ENCODE data around the gene ETV7. TPM values are rescaled to one million over a fixed set of nuclear protein-coding genes. Genes with fewer than 3 reads are reported as not detected.

ETV7 gene
- total RNA-seq, 1 experiment from 2014 or later = 0.58 TPM

- DNase-seq (ENCODE audit: low spot score) = no peak
- TF ChIP-seq EZH2 (IDR thresholded peaks at IDR 0.05; ENCODE audit: borderline replicate concordance, low read depth, low read length, poor library complexity, severe bottlenecking) (no peak), CTCF (conservative IDR thresholded peaks at IDR 0.05; ENCODE audit: low read depth, low read length) (no peak)
- no TSS peak for BruUV-seq (replicated peaks)
- no peak overlapping the region for H3K27ac ChIP-seq (ENCODE audit: low read depth, low read length, poor library complexity, severe bottlenecking)
- no peaks in the 10 kb centered on the region for H3K27me3 ChIP-seq (replicated peaks; ENCODE audit: insufficient read depth, low read depth, low read length, poor library complexity)
- peaks cover 16% of the 10 kb centered on the region for H3K9me3 ChIP-seq (ENCODE audit: low read depth, low read length, poor library complexity, severe bottlenecking)
- ChIA-PET POLR2A (ENCODE audit: low non-redundant PET) (no interaction called here), CTCF (no interaction called here)
- H3K4me3 ChIP-seq (ENCODE audit: low read depth, low read length, poor library complexity, severe bottlenecking) = no peak overlapping the region
- intact Hi-C loops (cut with micrococcal nuclease; ENCODE audit: unreplicated experiment) = no loop called here
- no peaks in the 10 kb centered on the region for H3K36me3 ChIP-seq (ENCODE audit: insufficient read depth, low read length, poor library complexity, severe bottlenecking)
- H3K4me1 ChIP-seq (ENCODE audit: insufficient read depth, low read length, poor library complexity, severe bottlenecking) = no peaks in the 10 kb centered on the region
These were observed 37.4 kb downstream of the ETV7 start for GRCh38 chr6:36350082-36350481.

DNA sequence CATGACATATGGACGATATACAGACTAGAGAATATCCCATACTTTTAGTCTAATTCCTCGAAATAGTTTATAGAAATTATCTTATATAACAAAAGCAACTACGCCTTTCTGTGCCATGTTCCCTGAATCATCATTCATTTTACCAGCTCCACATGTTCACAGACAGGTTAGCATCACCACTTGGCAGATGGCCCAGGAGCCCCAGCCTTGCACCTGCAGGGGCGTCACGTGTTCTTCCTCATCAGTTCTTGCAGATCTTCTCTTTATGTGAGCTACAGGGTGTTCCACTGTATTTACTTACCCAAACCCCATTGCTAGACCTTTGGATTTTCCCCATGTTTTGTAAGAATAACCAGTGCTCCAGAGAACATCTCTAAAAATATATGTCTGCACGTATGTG, 38.2 kb downstream of the ETV7 start:
- CTCF ChIA-PET = no interaction called here
- DNase-seq (ENCODE audit: low spot score) = no peak
- Histone ChIP-seq H3K9me3 (ENCODE audit: low read depth, low read length, poor library complexity, severe bottlenecking) (peaks cover 11% of the 10 kb centered on the region), H3K4me3 (ENCODE audit: low read depth, low read length, poor library complexity, severe bottlenecking) (no peak overlapping the region), H3K27me3 (replicated peaks; ENCODE audit: insufficient read depth, low read depth, low read length, poor library complexity) (no peaks in the 10 kb centered on the region), H3K27ac (ENCODE audit: low read depth, low read length, poor library complexity, severe bottlenecking) (no peak overlapping the region), H3K36me3 (ENCODE audit: insufficient read depth, low read length, poor library complexity, severe bottlenecking) (no peaks in the 10 kb centered on the region), H3K4me1 (ENCODE audit: insufficient read depth, low read length, poor library complexity, severe bottlenecking) (no peaks in the 10 kb centered on the region)
- no TSS peak for BruUV-seq (replicated peaks)
- POLR2A ChIA-PET (ENCODE audit: low non-redundant PET) = no interaction called here
- no peak for TF ChIP-seq CTCF (conservative IDR thresholded peaks at IDR 0.05; ENCODE audit: low read depth, low read length)
- intact Hi-C loops (cut with micrococcal nuclease; ENCODE audit: unreplicated experiment) = no loop called here

DNA sequence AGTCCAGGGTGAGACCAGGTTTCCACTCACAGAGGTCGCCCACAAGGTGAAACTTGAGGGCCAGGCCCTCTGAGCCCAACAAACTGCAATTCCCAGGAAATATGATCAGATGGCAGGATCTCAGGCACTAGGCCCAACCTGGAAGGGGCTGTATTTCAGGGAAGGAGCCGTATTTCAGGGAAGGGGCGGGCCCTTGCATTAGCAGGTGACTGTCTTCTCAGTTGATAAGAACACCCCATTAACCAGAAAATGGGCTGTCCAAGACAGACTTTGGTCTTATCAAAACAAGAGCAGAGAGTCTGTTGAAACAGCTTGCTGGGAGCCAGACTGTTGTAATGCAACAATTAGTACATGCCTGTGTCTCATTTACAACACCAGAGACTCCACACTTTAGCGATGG, 39.8 kb downstream of the ETV7 start:
- no TSS peak for BruUV-seq (replicated peaks)
- TF ChIP-seq CTCF (conservative IDR thresholded peaks at IDR 0.05; ENCODE audit: low read depth, low read length) (no peak), EZH2 (IDR thresholded peaks at IDR 0.05; ENCODE audit: borderline replicate concordance, low read depth, low read length, poor library complexity, severe bottlenecking) (no peak)
- H3K27ac ChIP-seq (ENCODE audit: low read depth, low read length, poor library complexity, severe bottlenecking) = no peak overlapping the region
- intact Hi-C loops (cut with micrococcal nuclease; ENCODE audit: unreplicated experiment) = no loop called here
- H3K4me1 ChIP-seq (ENCODE audit: insufficient read depth, low read length, poor library complexity, severe bottlenecking) = no peaks in the 10 kb centered on the region
- no peak overlapping the region for H3K4me3 ChIP-seq (ENCODE audit: low read depth, low read length, poor library complexity, severe bottlenecking)
- no peaks in the 10 kb centered on the region for H3K36me3 ChIP-seq (ENCODE audit: insufficient read depth, low read length, poor library complexity, severe bottlenecking)
- peaks cover 3% of the 10 kb centered on the region for H3K9me3 ChIP-seq (ENCODE audit: low read depth, low read length, poor library complexity, severe bottlenecking)
- DNase-seq (ENCODE audit: low spot score) = no peak
- no peaks in the 10 kb centered on the region for H3K27me3 ChIP-seq (replicated peaks; ENCODE audit: insufficient read depth, low read depth, low read length, poor library complexity)
- ChIA-PET POLR2A (ENCODE audit: low non-redundant PET) (no interaction called here), CTCF (interaction anchor here (0.7 kb wide), 1 partner anchor 460 kb away, joined by 3 read pairs; no protein-coding TSS in a partner anchor)

All from A673 (cell line).